HG02981 (cell line): Measurements from ENCODE around the gene HVCN1.

Experiments used
- ATAC-seq: cut with Tn5 transposase; IDR thresholded peaks from one replicate; pipeline ENCODE4 v1.9.1; 2021; ENCODE audit warnings: mild to moderate bottlenecking, moderate library complexity; ENCODE audit not compliant: unreplicated experiment

Gene HVCN1

GRCh38 chr12:110699591-110700445 is 10.9 kb upstream of the HVCN1 start:
- ATAC-seq, result no peak

GRCh38 chr12:110698171-110698902 is 9.4 kb upstream of the HVCN1 start:
- ATAC-seq, result peak; percentile 86

GRCh38 chr12:110697236-110697635 is 8.3 kb upstream of the HVCN1 start:
- ATAC-seq, result no peak

GRCh38 chr12:110696283-110696682 is 7.4 kb upstream of the HVCN1 start:
- ATAC-seq, result no peak

- ATAC-seq, result no peak
These were observed 5.5 kb upstream of the HVCN1 start for GRCh38 chr12:110694330-110694901.

- ATAC-seq, result no peak
These were observed 4.8 kb upstream of the HVCN1 start for GRCh38 chr12:110693731-110694130.

- ATAC-seq, result no peak
These were observed 1.2 kb upstream of the HVCN1 start for GRCh38 chr12:110690127-110690430.

GRCh38 chr12:110689281-110690126 is 589 bp upstream of the HVCN1 start:
- peak; percentile 51 for ATAC-seq

GRCh38 chr12:110687396-110688169 is 1.3 kb downstream of the HVCN1 start:
- ATAC-seq, result no peak

- ATAC-seq, result no peak
These were observed 2.5 kb downstream of the HVCN1 start for GRCh38 chr12:110686294-110686903.

GRCh38 chr12:110684312-110684836 is 4.5 kb downstream of the HVCN1 start:
- ATAC-seq, result no peak

- ATAC-seq, result no peak
These were observed 5.0 kb downstream of the HVCN1 start for GRCh38 chr12:110683888-110684287.

- no peak for ATAC-seq
These were observed 8.9 kb downstream of the HVCN1 start for GRCh38 chr12:110680032-110680431.

- no peak for ATAC-seq
These were observed 9.7 kb downstream of the HVCN1 start for GRCh38 chr12:110679201-110679600.

GRCh38 chr12:110677982-110678381 is 10.9 kb downstream of the HVCN1 start:
- no peak for ATAC-seq

- peak; percentile 75 for ATAC-seq
These were observed 11.6 kb downstream of the HVCN1 start for GRCh38 chr12:110677206-110677911.

GRCh38 chr12:110676171-110676570 is 12.7 kb downstream of the HVCN1 start:
- ATAC-seq, result no peak

- ATAC-seq, result no peak
These were observed 18.7 kb downstream of the HVCN1 start for GRCh38 chr12:110670161-110670701.

GRCh38 chr12:110669193-110669502 is 19.8 kb downstream of the HVCN1 start:
- no peak for ATAC-seq
